Panc1 (cell line): Measurements from ENCODE around the gene RPGRIP1. TPM values are rescaled to one million over a fixed set of nuclear protein-coding genes. Genes with fewer than 3 reads are reported as not detected.

Experiments
- ATAC-seq: fragments of 200-7000 bp; cut with Tn5 transposase; 2 replicates; pipeline ENCODE4 v1.9.1; 2020; ENCODE audit warnings: mild to moderate bottlenecking, moderate library complexity
- BruUV-seq: library from RNA; stranded (reverse); fragments of 400-500 nt; replicated peaks from 2 replicates; lab custom pipeline; 2021; lab: Mats Ljungman, UMichigan
- CTCF ChIA-PET: fragments of 300-600 bp; sonication (Branson Sonifier 250); formaldehyde crosslinking; loops from one replicate; lab custom pipeline; 2022; ENCODE audit warnings: antibody characterized with exemption; lab: Charles Lee
- POLR2A ChIA-PET: fragments of 300-600 bp; sonication (Branson Sonifier 250); formaldehyde crosslinking; loops from one replicate; lab custom pipeline; 2022; ENCODE audit warnings: antibody characterized with exemption; lab: Charles Lee
- DNase-seq: peaks from one replicate; pipeline ENCODE4 v3.0.0-alpha.2; 2010; ENCODE audit warnings: low read depth, low spot score
- H3K27ac ChIP-seq: 2 replicates; pipeline ENCODE4 v1.5.1; 2011; ENCODE audit warnings: mild to moderate bottlenecking, low read length, inconsistent platforms
- H3K27me3 ChIP-seq: fragments of 200-500 bp; sonication (Bioruptor generic); 2 replicates; pipeline ENCODE4 v1.6.0; 2014; ENCODE audit warnings: low read length, inconsistent platforms; ENCODE audit not compliant: control insufficient read depth, insufficient read depth
- H3K36me3 ChIP-seq: fragments of 200-500 bp; sonication (Bioruptor generic); 2 replicates; pipeline ENCODE4 v1.5.1; 2014; ENCODE audit warnings: inconsistent platforms, mild to moderate bottlenecking, low read length, moderate library complexity; ENCODE audit not compliant: control insufficient read depth, insufficient read depth
- H3K4me1 ChIP-seq: 2 replicates; pipeline ENCODE4 v1.5.1; 2011; ENCODE audit warnings: inconsistent platforms, mild to moderate bottlenecking, low read length, moderate library complexity; ENCODE audit not compliant: control insufficient read depth, insufficient read depth
- H3K4me3 ChIP-seq, 2 experiments: 2 replicates each; pipeline ENCODE4 v1.5.1; 2011 to 2012; ENCODE audit warnings: low read depth in 2 of 2, low read length in 2 of 2, mild to moderate bottlenecking in 2 of 2, inconsistent platforms in 1 of 2, moderate library complexity in 1 of 2
- H3K9me3 ChIP-seq: fragments of 200-500 bp; sonication (Bioruptor generic); 2 replicates; pipeline ENCODE4 v1.5.1; 2014; ENCODE audit warnings: low read depth, mild to moderate bottlenecking, inconsistent platforms, low read length, moderate library complexity; ENCODE audit not compliant: control insufficient read depth, insufficient read depth
- POLR2AphosphoS5 ChIP-seq: IDR thresholded peaks from 2 replicates; pipeline ENCODE4 v1.6.1; 2012; ENCODE audit warnings: mild to moderate bottlenecking, low read depth, low read length, moderate library complexity
- SIN3A ChIP-seq: IDR thresholded peaks from 2 replicates; pipeline ENCODE4 v1.6.1; 2012; ENCODE audit warnings: low read depth, mild to moderate bottlenecking, low read length, moderate library complexity, borderline replicate concordance; ENCODE audit not compliant: insufficient read depth
- TCF7L2 ChIP-seq: IDR thresholded peaks from 2 replicates; pipeline ENCODE4 v1.6.1; 2011; ENCODE audit warnings: mild to moderate bottlenecking, low read depth, low read length, inconsistent platforms
- in situ Hi-C: cut with HindIII; loops from 2 replicates; pipeline ENCODE4 v1.10.0; 2016; ENCODE audit warnings: low sequenced_read_pairs, low pct_unique_long_range_greater_than_20kb
- intact Hi-C: fragments of 100-400 bp; cut with micrococcal nuclease; formaldehyde crosslinking; loops from one replicate; pipeline ENCODE4 v1.10.0; 2022; ENCODE audit not compliant: unreplicated experiment
- total RNA-seq: library from RNA; stranded (reverse); gene quantifications from one replicate; pipeline ENCODE4 v1.2.1, GENCODE V29; 2021; ENCODE audit not compliant: unreplicated experiment
- TF ChIP-seq, protein P1 (sequence below): fragments of 450-650 bp; IDR thresholded peaks from 2 replicates; pipeline ENCODE4 v1.5.1; 2017; ENCODE audit warnings: mild to moderate bottlenecking
- TF ChIP-seq, protein P2 (sequence below), 2 experiments: IDR thresholded peaks; 2 replicates each; pipeline ENCODE4 v1.6.1; 2011 to 2012; ENCODE audit warnings: low read depth in 2 of 2, control low read depth in 1 of 2, low read length in 1 of 2, mild to moderate bottlenecking in 1 of 2, moderate library complexity in 1 of 2; ENCODE audit not compliant: insufficient read depth in 1 of 2

Gene RPGRIP1
- total RNA-seq, 1 experiment from 2014 or later, result 0.28 TPM

DNA sequence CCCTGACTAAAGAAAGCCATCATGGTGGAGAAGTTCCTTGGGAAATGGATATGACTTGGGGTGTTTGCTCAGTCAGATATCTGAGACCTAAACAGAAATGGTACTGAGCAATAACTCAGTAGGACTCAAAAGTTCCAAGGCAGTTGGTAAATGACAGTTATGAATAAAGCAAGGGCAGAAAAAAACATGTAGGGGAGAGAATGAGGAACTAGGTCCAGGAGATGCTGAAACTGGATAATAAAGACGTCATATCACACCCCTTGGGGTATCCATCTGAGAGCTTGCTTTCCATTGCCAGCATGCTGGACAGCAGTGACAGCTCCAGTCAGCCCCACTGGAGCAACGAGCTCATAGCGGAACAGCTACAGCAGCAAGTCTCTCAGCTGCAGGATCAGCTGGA lies 37.5 kb downstream of the RPGRIP1 start:
- no peak for DNase-seq
- intact Hi-C loops (no loop called here), in situ Hi-C loops (no loop called here)
- no peak for ATAC-seq
- Histone ChIP-seq H3K4me1 (peaks cover 3% of the 10 kb centered on the region; the same call in 1 of the 2 replicates), H3K27ac (no peak overlapping the region), H3K4me3 (no peak overlapping the region), H3K36me3 (no peaks in the 10 kb centered on the region), H3K27me3 (no peaks in the 10 kb centered on the region), H3K9me3 (no peaks in the 10 kb centered on the region)
- TF ChIP-seq POLR2AphosphoS5 (no peak), SIN3A (no peak), TCF7L2 (no peak)
- TF ChIP-seq, protein P1, sequence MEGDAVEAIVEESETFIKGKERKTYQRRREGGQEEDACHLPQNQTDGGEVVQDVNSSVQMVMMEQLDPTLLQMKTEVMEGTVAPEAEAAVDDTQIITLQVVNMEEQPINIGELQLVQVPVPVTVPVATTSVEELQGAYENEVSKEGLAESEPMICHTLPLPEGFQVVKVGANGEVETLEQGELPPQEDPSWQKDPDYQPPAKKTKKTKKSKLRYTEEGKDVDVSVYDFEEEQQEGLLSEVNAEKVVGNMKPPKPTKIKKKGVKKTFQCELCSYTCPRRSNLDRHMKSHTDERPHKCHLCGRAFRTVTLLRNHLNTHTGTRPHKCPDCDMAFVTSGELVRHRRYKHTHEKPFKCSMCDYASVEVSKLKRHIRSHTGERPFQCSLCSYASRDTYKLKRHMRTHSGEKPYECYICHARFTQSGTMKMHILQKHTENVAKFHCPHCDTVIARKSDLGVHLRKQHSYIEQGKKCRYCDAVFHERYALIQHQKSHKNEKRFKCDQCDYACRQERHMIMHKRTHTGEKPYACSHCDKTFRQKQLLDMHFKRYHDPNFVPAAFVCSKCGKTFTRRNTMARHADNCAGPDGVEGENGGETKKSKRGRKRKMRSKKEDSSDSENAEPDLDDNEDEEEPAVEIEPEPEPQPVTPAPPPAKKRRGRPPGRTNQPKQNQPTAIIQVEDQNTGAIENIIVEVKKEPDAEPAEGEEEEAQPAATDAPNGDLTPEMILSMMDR, result no peak
- TF ChIP-seq, protein P2, sequence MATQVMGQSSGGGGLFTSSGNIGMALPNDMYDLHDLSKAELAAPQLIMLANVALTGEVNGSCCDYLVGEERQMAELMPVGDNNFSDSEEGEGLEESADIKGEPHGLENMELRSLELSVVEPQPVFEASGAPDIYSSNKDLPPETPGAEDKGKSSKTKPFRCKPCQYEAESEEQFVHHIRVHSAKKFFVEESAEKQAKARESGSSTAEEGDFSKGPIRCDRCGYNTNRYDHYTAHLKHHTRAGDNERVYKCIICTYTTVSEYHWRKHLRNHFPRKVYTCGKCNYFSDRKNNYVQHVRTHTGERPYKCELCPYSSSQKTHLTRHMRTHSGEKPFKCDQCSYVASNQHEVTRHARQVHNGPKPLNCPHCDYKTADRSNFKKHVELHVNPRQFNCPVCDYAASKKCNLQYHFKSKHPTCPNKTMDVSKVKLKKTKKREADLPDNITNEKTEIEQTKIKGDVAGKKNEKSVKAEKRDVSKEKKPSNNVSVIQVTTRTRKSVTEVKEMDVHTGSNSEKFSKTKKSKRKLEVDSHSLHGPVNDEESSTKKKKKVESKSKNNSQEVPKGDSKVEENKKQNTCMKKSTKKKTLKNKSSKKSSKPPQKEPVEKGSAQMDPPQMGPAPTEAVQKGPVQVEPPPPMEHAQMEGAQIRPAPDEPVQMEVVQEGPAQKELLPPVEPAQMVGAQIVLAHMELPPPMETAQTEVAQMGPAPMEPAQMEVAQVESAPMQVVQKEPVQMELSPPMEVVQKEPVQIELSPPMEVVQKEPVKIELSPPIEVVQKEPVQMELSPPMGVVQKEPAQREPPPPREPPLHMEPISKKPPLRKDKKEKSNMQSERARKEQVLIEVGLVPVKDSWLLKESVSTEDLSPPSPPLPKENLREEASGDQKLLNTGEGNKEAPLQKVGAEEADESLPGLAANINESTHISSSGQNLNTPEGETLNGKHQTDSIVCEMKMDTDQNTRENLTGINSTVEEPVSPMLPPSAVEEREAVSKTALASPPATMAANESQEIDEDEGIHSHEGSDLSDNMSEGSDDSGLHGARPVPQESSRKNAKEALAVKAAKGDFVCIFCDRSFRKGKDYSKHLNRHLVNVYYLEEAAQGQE (IDR thresholded peaks at IDR 0.05; ENCODE audit: insufficient read depth in 1 of 2, low read depth in 2 of 2, low read length in 1 of 2), result 0 out of 4 replicates have a peak, but pooled peaks of 1 of the 2 experiments have one; percentile 23
- ChIA-PET POLR2A (interaction anchor here (0.5 to 0.6 kb wide), 2 partner anchors 10 to 29 kb away, joined by 3 read pairs; no protein-coding TSS in a partner anchor), CTCF (no interaction called here)
- BruUV-seq, result no TSS peak

DNA sequence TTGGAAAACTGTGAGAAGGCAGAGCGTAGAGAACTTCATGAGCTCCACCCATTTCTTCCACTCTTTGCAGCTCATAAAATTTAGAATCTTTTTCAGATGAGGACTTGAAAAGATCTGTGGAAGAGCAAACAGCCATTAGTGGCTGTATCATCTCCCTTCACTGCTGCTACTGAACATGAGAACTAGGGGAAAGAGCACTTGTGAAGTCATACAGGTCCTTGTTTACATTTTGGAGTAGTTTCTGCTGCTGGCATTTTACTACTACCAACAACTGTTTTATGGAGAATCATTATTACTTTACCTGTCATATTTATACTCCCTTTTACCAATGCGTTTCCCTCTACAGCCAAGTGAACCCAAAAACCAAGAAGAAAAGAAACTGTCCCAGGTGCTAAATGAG lies 41.0 kb downstream of the RPGRIP1 start:
- POLR2A ChIA-PET, result no interaction called here

More for the DNA sequence above, 41.0 kb downstream of the RPGRIP1 start:
- H3K27ac ChIP-seq, result no peak overlapping the region
- no peaks in the 10 kb centered on the region for H3K9me3 ChIP-seq
- in situ Hi-C loops, result no loop called here
- peaks cover 3% of the 10 kb centered on the region; the same call in 1 of the 2 replicates for H3K4me1 ChIP-seq
- H3K27me3 ChIP-seq, result no peaks in the 10 kb centered on the region
- TF ChIP-seq POLR2AphosphoS5 (no peak), TCF7L2 (no peak), SIN3A (no peak)
- TF ChIP-seq, protein P1, result no peak
- TF ChIP-seq, protein P2 (IDR thresholded peaks at IDR 0.05; ENCODE audit: insufficient read depth in 1 of 2, low read depth in 2 of 2, low read length in 1 of 2), result no peak
- ATAC-seq (no peak), DNase-seq (no peak)
- H3K4me3 ChIP-seq, result no peak overlapping the region
- BruUV-seq, result no TSS peak
- no peaks in the 10 kb centered on the region for H3K36me3 ChIP-seq
- intact Hi-C loops, result no loop called here
- CTCF ChIA-PET, result no interaction called here
